PC-9 (cell line): ENCODE results near the gene PAFAH1B1.

Experiments
- CTCF ChIP-seq: fragments of 200-600 bp; sonication (generic); conservative IDR thresholded peaks from 2 replicates; pipeline ENCODE4 v1.6.1; 2017; ENCODE audit warnings: mixed run types, antibody characterized with exemption, mild to moderate bottlenecking, moderate library complexity
- EZH2 ChIP-seq: fragments of 200-600 bp; sonication (generic); IDR thresholded peaks from 2 replicates; pipeline ENCODE4 v1.8.0; 2017; ENCODE audit warnings: antibody characterized with exemption, low read depth

DNA sequence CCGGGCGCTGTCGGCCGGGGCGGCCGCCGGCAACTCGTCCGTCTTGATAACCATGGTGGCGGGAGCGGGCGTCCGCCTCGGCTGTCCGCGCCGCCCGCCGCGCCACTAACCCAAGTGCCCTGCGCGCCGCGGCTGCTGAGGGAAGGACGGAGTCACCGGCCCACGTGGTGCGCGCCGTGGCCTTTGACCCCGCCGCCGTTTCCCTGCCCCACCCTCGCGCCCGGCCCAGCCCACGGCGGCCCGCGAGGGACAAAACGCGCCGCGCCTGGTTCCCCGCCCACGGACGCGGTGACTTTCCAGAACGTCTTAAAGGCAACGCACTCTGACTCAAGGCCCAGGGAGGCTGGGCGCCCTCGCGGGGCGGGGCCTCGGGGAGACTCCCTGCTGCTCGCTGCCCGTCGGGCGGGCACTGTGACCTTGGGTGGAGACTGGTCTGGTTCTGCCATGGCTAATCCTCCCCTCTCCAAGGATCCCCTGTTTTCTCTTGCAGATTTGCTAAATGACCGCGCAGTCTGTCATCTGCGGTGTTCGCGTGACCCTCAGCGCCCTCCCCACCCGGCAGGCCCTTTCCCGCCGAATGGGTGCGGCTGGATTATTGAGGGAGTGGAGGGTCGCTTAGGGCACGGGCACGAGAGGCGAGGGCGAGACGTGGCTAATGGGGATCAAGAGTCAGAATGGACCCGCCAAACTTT, 118.3 kb downstream of the PAFAH1B1 start, which contains the start of gene CLUH:
- TF ChIP-seq CTCF (no peak), EZH2 (no peak)
